Fibroblast of lung (primary cell): ENCODE data around the gene IL4. TPM values are rescaled to one million over a fixed set of nuclear protein-coding genes. Genes with fewer than 3 reads are reported as not detected.

Experiments used
- DNase-seq, 2 donors: peaks; one replicate each; pipeline versions ENCODE4 v3.0.0 to v3.0.0-alpha.2; 2010; ENCODE audit warnings: low read depth in 2 of 2
- H2AFZ ChIP-seq: 2 replicates; pipeline ENCODE4 v1.5.1; 2012; ENCODE audit warnings: low read length, control low read depth, inconsistent platforms
- H3K27ac ChIP-seq: 2 replicates; pipeline ENCODE4 v1.5.1; 2011; ENCODE audit warnings: low read length, control low read depth; ENCODE audit not compliant: insufficient read depth
- H3K27me3 ChIP-seq: 2 replicates; pipeline ENCODE4 v1.5.1; 2011; ENCODE audit warnings: mild to moderate bottlenecking, low read length; ENCODE audit not compliant: control insufficient read depth, insufficient read depth
- H3K36me3 ChIP-seq: 2 replicates; pipeline ENCODE4 v1.5.1; 2011; ENCODE audit warnings: low read length; ENCODE audit not compliant: control insufficient read depth, insufficient read depth
- H3K4me1 ChIP-seq: 2 replicates; pipeline ENCODE4 v1.5.1; 2011; ENCODE audit warnings: low read length; ENCODE audit not compliant: control insufficient read depth, insufficient read depth; ENCODE audit errors: extremely low read depth
- H3K4me2 ChIP-seq: 2 replicates; pipeline ENCODE4 v1.5.1; 2011; ENCODE audit warnings: low read length, control low read depth; ENCODE audit not compliant: insufficient read depth; ENCODE audit errors: extremely low read depth
- H3K4me3 ChIP-seq, 4 experiments: fragments of 200-600 bp in 1 of 4; sonication (generic) in 1 of 4; replicated peaks in 1 of 4; 2 replicates each; pipeline ENCODE4 v1.5.1; 2011 to 2016; ENCODE audit warnings: low read length in 4 of 4, low read depth in 3 of 4, mild to moderate bottlenecking in 3 of 4, control low read depth in 2 of 4, inconsistent platforms in 1 of 4, mixed read lengths in 1 of 4; ENCODE audit not compliant: insufficient read depth in 1 of 4; ENCODE audit errors: control extremely low read depth in 1 of 4
- H3K79me2 ChIP-seq: 2 replicates; pipeline ENCODE4 v1.5.1; 2012; ENCODE audit warnings: mild to moderate bottlenecking, low read length, inconsistent platforms; ENCODE audit not compliant: control insufficient read depth, insufficient read depth
- H3K9ac ChIP-seq: 2 replicates; pipeline ENCODE4 v1.5.1; 2011; ENCODE audit warnings: mild to moderate bottlenecking, low read length, control low read depth; ENCODE audit not compliant: insufficient read depth
- H3K9me3 ChIP-seq: 2 replicates; pipeline ENCODE4 v1.5.1; 2012; ENCODE audit warnings: low read depth, low read length; ENCODE audit not compliant: control insufficient read depth, insufficient read depth
- H4K20me1 ChIP-seq: 2 replicates; pipeline ENCODE4 v1.5.1; 2011; ENCODE audit warnings: low read length; ENCODE audit not compliant: control insufficient read depth, insufficient read depth; ENCODE audit errors: extremely low read depth
- EZH2 ChIP-seq: IDR thresholded peaks from 2 replicates; pipeline ENCODE4 v1.5.1; 2012; ENCODE audit warnings: low read length, control low read depth, mild to moderate bottlenecking; ENCODE audit errors: missing control alignments
- polyA plus RNA-seq, 2 donors: library from polyadenylated mRNA; depleted of rRNA in 1 of 2; stranded (reverse) in 1 of 2; unstranded in 1 of 2; fragments of >200 nt; gene quantifications; 2 replicates each; pipeline ENCODE4 v1.2.1, GENCODE V29; 2011 to 2012; ENCODE audit warnings: missing spikeins in 1 of 2
- total RNA-seq: library from RNA; depleted of rRNA; stranded (reverse); fragments of >200 nt; gene quantifications from 2 replicates; pipeline ENCODE4 v1.2.1, GENCODE V29; 2014
- TF ChIP-seq, protein P1 (sequence below), 2 donors: IDR thresholded peaks in 1 of 2; conservative IDR thresholded peaks in 1 of 2; 1 replicate in 1 of 2; 2 replicates in 1 of 2; pipeline ENCODE4 v1.5.1; 2011 to 2012; ENCODE audit warnings: low read length in 2 of 2, control low read depth in 1 of 2, inconsistent platforms in 1 of 2, low read depth in 1 of 2, mild to moderate bottlenecking in 1 of 2

The IL4 gene
- total and polyA plus RNA-seq, 2 donors (not counting 1 experiment from before 2014, with no cell fraction given), result not detected

DNA sequence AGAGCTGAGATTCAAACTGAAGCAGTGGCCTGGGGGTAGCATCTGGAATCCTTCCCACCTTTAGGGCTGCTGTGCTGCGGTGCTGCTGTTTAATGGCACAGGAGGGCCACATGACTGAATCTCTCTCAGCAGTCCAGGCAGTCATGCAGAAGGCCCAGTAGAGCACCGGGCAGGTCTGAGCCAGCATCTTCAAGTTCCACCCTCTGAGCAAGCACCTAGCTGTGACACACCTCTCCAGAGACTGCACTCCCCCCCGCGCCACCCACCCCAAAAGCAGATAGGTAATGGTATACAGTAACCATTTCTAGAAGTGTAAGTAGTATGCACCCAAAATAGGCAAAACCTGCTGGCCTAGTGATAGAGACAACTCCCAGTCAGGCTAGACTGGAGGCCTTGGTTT lies 8.2 kb downstream of the IL4 start:
- Histone ChIP-seq H3K4me2 (no peak overlapping the region), H3K4me3 (no peak overlapping the region), H3K9ac (no peak overlapping the region), H3K79me2 (no peaks in the 10 kb centered on the region), H3K27me3 (no peaks in the 10 kb centered on the region), H4K20me1 (no peaks in the 10 kb centered on the region), H3K4me1 (peaks cover 9% of the 10 kb centered on the region), H3K27ac (no peak overlapping the region), H3K36me3 (no peaks in the 10 kb centered on the region), H2AFZ (no peak overlapping the region), H3K9me3 (no peaks in the 10 kb centered on the region)
- DNase-seq, result no peak
- TF ChIP-seq EZH2, result no peak
- TF ChIP-seq, protein P1, sequence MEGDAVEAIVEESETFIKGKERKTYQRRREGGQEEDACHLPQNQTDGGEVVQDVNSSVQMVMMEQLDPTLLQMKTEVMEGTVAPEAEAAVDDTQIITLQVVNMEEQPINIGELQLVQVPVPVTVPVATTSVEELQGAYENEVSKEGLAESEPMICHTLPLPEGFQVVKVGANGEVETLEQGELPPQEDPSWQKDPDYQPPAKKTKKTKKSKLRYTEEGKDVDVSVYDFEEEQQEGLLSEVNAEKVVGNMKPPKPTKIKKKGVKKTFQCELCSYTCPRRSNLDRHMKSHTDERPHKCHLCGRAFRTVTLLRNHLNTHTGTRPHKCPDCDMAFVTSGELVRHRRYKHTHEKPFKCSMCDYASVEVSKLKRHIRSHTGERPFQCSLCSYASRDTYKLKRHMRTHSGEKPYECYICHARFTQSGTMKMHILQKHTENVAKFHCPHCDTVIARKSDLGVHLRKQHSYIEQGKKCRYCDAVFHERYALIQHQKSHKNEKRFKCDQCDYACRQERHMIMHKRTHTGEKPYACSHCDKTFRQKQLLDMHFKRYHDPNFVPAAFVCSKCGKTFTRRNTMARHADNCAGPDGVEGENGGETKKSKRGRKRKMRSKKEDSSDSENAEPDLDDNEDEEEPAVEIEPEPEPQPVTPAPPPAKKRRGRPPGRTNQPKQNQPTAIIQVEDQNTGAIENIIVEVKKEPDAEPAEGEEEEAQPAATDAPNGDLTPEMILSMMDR (conservative IDR thresholded peaks at IDR 0.05 in 1 of 2, IDR thresholded peaks at IDR 0.05 in 1 of 2; ENCODE audit: low read depth in 1 of 2, low read length in 2 of 2), result no peak

- no peak overlapping the region for H3K4me3 ChIP-seq
- no peak overlapping the region for H3K4me2 ChIP-seq
- DNase-seq, result no peak
- no peak overlapping the region for H2AFZ ChIP-seq
- no peak overlapping the region for H3K9ac ChIP-seq
- TF ChIP-seq EZH2, result no peak
- TF ChIP-seq, protein P1 (conservative IDR thresholded peaks at IDR 0.05 in 1 of 2, IDR thresholded peaks at IDR 0.05 in 1 of 2; ENCODE audit: low read depth in 1 of 2, low read length in 2 of 2), result no peak
- no peaks in the 10 kb centered on the region for H4K20me1 ChIP-seq
- H3K79me2 ChIP-seq, result no peaks in the 10 kb centered on the region
- no peaks in the 10 kb centered on the region for H3K4me1 ChIP-seq
- no peak overlapping the region for H3K27ac ChIP-seq
- no peaks in the 10 kb centered on the region for H3K9me3 ChIP-seq
- no peaks in the 10 kb centered on the region for H3K27me3 ChIP-seq
- H3K36me3 ChIP-seq, result no peaks in the 10 kb centered on the region
Observed at GRCh38 chr5:132684491-132684890, 10.7 kb downstream of the IL4 start.

GRCh38 chr5:132684922-132685720 lies 11.3 kb downstream of the IL4 start:
- Histone ChIP-seq H3K27me3 (no peaks in the 10 kb centered on the region), H3K79me2 (no peaks in the 10 kb centered on the region), H4K20me1 (no peaks in the 10 kb centered on the region), H3K4me3 (no peak overlapping the region), H3K27ac (no peak overlapping the region), H2AFZ (no peak overlapping the region), H3K9me3 (no peaks in the 10 kb centered on the region), H3K4me2 (no peak overlapping the region), H3K4me1 (no peaks in the 10 kb centered on the region), H3K36me3 (no peaks in the 10 kb centered on the region), H3K9ac (no peak overlapping the region)
- TF ChIP-seq, protein P1 (conservative IDR thresholded peaks at IDR 0.05 in 1 of 2, IDR thresholded peaks at IDR 0.05 in 1 of 2; ENCODE audit: low read depth in 1 of 2, low read length in 2 of 2), result no peak
- no peak for TF ChIP-seq EZH2
- no peak for DNase-seq
